ENCODE results near the gene CENPVL3.
"Not testable (repeated sequence)": the region's sequence is repeated elsewhere in the genome, so short reads cannot be mapped to it uniquely, and the experiment has no call there.

DNA sequence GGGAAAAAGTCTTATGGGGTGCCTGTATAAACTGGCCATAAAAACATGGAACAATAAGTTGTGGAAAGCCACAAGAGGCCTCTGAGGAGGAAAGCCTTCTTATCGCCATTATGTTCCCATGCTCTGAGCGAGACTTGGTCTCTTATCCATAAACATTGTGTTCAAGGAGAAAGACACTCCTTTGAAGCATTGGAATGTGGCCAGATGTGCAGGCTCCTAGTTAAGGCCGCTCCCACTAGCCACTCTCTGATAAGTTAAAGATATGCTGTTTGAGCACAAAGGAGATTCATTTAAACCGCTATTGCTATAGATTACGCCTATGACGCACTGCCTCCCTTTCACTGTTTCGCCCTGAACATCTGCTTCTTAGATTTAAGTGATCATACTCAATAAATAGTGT is 17.8 kb upstream of the CENPVL3 start:
- TF ChIP-seq, protein P1, sequence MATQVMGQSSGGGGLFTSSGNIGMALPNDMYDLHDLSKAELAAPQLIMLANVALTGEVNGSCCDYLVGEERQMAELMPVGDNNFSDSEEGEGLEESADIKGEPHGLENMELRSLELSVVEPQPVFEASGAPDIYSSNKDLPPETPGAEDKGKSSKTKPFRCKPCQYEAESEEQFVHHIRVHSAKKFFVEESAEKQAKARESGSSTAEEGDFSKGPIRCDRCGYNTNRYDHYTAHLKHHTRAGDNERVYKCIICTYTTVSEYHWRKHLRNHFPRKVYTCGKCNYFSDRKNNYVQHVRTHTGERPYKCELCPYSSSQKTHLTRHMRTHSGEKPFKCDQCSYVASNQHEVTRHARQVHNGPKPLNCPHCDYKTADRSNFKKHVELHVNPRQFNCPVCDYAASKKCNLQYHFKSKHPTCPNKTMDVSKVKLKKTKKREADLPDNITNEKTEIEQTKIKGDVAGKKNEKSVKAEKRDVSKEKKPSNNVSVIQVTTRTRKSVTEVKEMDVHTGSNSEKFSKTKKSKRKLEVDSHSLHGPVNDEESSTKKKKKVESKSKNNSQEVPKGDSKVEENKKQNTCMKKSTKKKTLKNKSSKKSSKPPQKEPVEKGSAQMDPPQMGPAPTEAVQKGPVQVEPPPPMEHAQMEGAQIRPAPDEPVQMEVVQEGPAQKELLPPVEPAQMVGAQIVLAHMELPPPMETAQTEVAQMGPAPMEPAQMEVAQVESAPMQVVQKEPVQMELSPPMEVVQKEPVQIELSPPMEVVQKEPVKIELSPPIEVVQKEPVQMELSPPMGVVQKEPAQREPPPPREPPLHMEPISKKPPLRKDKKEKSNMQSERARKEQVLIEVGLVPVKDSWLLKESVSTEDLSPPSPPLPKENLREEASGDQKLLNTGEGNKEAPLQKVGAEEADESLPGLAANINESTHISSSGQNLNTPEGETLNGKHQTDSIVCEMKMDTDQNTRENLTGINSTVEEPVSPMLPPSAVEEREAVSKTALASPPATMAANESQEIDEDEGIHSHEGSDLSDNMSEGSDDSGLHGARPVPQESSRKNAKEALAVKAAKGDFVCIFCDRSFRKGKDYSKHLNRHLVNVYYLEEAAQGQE (IDR thresholded peaks at IDR 0.05; ENCODE audit: unreplicated experiment) = not testable (repeated sequence)
- not testable (repeated sequence) for TF ChIP-seq CREB1 (CRISPR knock-in tag; IDR thresholded peaks at IDR 0.05; ENCODE audit: low read depth); EZH2 (IDR thresholded peaks at IDR 0.05; ENCODE audit: low read depth, unreplicated experiment); STAT1 (IDR thresholded peaks at IDR 0.05; ENCODE audit: unreplicated experiment); EZH2phosphoT487 (IDR thresholded peaks at IDR 0.05; ENCODE audit: unreplicated experiment); POLR2AphosphoS5 (IDR thresholded peaks at IDR 0.05; ENCODE audit: low read depth); JUNB (IDR thresholded peaks at IDR 0.05; ENCODE audit: unreplicated experiment)
- TF ChIP-seq, protein P2, sequence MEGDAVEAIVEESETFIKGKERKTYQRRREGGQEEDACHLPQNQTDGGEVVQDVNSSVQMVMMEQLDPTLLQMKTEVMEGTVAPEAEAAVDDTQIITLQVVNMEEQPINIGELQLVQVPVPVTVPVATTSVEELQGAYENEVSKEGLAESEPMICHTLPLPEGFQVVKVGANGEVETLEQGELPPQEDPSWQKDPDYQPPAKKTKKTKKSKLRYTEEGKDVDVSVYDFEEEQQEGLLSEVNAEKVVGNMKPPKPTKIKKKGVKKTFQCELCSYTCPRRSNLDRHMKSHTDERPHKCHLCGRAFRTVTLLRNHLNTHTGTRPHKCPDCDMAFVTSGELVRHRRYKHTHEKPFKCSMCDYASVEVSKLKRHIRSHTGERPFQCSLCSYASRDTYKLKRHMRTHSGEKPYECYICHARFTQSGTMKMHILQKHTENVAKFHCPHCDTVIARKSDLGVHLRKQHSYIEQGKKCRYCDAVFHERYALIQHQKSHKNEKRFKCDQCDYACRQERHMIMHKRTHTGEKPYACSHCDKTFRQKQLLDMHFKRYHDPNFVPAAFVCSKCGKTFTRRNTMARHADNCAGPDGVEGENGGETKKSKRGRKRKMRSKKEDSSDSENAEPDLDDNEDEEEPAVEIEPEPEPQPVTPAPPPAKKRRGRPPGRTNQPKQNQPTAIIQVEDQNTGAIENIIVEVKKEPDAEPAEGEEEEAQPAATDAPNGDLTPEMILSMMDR (conservative IDR thresholded peaks at IDR 0.05; ENCODE audit: low read depth in 2 of 2) = not testable (repeated sequence)
- TF ChIP-seq, protein P3, sequence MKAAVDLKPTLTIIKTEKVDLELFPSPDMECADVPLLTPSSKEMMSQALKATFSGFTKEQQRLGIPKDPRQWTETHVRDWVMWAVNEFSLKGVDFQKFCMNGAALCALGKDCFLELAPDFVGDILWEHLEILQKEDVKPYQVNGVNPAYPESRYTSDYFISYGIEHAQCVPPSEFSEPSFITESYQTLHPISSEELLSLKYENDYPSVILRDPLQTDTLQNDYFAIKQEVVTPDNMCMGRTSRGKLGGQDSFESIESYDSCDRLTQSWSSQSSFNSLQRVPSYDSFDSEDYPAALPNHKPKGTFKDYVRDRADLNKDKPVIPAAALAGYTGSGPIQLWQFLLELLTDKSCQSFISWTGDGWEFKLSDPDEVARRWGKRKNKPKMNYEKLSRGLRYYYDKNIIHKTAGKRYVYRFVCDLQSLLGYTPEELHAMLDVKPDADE (IDR thresholded peaks at IDR 0.05) = not testable (repeated sequence)

Measured in GM23338 (cell line).